Subcutaneous adipose tissue (tissue), 4 donors: ENCODE results near the gene DIS3L. TPM values are rescaled to one million over a fixed set of nuclear protein-coding genes. Genes with fewer than 3 reads are reported as not detected.

ENCODE experiments used
- total RNA-seq, 4 donors: library from RNA; depleted of rRNA; stranded (reverse); fragments of >200 nt; gene quantifications; one replicate each; pipeline ENCODE4 v1.1.0, GENCODE V29; 2016
- TF ChIP-seq, protein P1 (sequence below): fragments of 450-650 bp; IDR thresholded peaks from one replicate; pipeline ENCODE4 v1.5.1; 2016; ENCODE audit warnings: low read depth, mild to moderate bottlenecking, control low read depth, antibody characterized with exemption, moderate library complexity

The DIS3L gene
- total RNA-seq, 4 donors from 2014 or later: 49.5 to 64.5 (median 55.2) TPM

- TF ChIP-seq, protein P1, sequence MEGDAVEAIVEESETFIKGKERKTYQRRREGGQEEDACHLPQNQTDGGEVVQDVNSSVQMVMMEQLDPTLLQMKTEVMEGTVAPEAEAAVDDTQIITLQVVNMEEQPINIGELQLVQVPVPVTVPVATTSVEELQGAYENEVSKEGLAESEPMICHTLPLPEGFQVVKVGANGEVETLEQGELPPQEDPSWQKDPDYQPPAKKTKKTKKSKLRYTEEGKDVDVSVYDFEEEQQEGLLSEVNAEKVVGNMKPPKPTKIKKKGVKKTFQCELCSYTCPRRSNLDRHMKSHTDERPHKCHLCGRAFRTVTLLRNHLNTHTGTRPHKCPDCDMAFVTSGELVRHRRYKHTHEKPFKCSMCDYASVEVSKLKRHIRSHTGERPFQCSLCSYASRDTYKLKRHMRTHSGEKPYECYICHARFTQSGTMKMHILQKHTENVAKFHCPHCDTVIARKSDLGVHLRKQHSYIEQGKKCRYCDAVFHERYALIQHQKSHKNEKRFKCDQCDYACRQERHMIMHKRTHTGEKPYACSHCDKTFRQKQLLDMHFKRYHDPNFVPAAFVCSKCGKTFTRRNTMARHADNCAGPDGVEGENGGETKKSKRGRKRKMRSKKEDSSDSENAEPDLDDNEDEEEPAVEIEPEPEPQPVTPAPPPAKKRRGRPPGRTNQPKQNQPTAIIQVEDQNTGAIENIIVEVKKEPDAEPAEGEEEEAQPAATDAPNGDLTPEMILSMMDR: no peak
Observed at GRCh38 chr15:66285533-66286280, 7.7 kb upstream of the DIS3L start.

DNA sequence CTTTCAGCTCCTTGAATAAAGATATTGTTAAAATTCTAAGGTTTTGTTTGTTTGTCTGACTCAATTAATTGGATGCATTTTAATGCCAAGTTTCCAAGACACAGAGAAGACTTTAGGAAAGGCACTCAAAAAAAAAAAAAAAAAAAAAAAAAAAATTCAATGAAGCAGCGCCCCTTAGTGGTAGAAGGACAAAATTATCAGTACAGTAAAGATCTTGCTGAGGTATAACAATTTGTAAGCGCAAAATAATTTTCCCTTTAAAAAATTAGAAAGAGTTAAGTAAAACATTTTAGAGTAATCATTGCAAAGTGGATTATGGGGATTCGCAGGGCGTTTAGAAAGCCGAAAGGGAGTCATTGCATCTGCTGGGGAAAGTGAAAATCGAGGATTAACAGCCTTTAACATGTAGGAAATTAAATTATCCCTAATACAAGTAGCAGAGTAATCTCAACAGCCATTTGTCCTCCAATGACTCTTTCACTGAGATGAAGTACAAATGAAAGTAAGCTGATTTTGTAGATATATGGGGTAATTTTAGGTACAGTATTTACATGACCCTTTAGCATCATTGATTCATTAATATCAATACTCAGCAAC lies 5.8 kb upstream of the DIS3L start:
- TF ChIP-seq, protein P1: no peak

GRCh38 chr15:66288093-66288492 lies 5.3 kb upstream of the DIS3L start:
- TF ChIP-seq, protein P1: no peak

DNA sequence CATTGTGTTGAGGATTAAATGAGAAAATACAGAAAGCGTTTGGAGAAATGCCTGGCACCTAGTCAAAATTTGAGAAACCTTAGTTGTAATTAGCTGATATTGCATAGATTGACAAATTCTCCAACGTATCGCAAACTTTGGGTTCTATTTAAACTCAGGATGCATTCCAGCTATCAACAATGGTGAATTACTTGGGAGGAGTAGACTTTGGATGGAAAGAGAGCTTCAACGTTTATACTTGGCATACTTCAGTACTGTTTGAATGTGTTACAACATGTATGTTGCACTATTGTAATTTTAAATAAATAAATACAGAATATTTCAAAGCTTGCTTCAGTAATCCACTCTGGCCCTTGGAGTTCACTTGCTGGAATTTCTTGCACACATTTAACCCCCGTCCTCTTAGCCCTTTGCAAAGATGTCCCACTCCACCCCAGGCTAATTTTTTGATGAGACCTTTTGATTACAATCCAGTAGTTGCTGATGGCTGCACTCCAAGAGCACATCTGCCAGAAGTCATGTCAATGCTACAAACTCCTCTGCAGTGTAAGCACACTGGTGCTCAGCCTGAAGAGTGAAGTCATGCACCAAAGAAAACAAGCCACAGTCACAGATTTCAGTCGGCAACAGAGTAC lies 4.7 kb upstream of the DIS3L start:
- TF ChIP-seq, protein P1: no peak

- TF ChIP-seq, protein P1: no peak
Observed at GRCh38 chr15:66290007-66290406, 3.4 kb upstream of the DIS3L start.

GRCh38 chr15:66290518-66290917 lies 2.9 kb upstream of the DIS3L start:
- TF ChIP-seq, protein P1: no peak
